Stimulated activated CD8-positive, alpha-beta memory T cell treated with anti-CD3 and anti-CD28 coated beads, Interleukin-2, amount 100 ng/mL, for 48 hours (primary cell): Measurements from ENCODE around the gene THRSP.

Experiments used
- DNase-seq, 2 donors: peaks; one replicate each; pipeline ENCODE4 v3.0.0-alpha.2; 2020; ENCODE audit warnings: low read depth in 2 of 2

THRSP gene

GRCh38 chr11:78097666-78098385 lies 34.2 kb downstream of the THRSP start:
- DNase-seq = no peak

- no peak for DNase-seq
Observed at GRCh38 chr11:78099666-78100065, 36.0 kb downstream of the THRSP start.

- no peak for DNase-seq
Observed at GRCh38 chr11:78100261-78100660, 36.6 kb downstream of the THRSP start.

DNA sequence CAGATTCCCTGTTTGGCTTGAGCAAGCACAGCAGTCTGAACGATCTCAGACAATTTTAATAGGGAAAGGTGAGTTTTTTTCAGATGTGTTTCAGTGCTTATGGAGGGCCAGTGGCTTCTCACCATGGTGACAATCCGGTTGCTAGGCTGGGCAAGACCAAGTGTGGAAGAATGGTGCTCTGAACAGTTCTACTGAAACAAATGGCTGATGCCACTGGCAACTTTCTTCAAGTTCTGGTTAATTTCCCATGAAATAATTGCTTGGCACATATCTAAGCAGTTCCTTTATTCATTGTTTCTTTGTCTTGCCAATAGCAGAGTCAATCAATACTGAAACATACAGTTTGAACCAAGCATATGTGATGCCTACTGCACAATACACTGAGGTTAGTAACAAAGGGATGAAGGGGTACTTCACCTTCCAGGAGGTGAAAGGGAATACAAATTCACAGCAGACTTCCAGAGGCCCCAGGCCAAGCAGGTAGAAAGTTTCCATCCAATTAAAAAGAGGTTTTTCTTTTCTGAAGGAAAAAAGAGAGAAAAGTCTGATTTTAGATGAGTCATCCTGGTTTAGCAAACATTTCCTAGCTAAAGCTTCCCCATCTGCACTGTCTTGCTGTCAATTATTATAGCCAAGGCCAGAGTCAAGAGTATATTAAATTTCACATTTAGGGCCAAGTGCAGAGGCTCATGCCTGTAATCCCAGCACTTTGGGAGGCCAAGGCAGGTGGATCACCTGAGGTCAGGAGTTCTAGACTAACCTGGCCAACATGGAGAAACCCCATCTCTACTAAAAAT lies 37.2 kb downstream of the THRSP start:
- no peak for DNase-seq

DNA sequence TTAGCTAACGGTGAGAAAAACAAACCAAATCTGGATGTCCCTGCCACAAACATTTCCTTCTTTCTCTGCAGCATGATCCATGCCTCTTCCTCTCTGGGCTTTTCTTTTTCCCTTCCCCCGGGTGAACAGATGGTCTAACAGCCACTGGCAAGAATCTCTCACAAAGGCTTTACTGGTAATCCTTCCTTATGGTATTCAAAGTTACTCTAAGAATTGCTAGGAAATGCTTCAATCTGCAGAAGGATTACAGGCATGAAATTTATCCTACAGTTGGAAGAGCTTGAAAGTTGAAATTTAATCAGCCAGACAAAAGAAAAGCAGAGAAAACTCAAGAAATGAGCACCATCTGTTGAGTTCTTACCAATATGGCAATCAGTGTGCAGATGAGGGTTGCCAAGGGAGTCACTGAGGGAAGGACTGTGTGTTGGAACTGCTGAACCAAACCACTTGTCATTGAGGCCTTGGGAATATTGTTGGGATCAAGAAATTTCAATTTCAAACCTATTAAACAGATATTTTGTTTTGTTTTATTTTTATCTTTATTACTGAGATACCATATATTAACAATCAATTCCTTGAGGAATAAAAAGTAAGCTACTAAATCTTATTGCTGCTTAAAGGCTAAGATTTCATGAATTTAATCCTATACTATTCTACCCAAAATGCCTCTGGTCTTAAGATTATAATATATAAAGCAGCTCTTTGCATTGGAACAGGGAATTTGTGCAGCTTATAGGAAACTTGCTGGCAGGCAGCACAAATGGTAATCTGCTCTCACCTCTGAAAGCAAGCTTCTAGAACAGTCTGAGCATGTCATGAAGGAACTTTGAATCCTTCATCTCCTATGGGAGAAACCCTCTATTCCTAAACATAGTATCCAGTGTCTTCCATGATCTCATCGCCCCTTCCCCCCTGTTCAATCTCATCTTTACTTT lies 45.7 kb downstream of the THRSP start:
- DNase-seq = no peak

DNA sequence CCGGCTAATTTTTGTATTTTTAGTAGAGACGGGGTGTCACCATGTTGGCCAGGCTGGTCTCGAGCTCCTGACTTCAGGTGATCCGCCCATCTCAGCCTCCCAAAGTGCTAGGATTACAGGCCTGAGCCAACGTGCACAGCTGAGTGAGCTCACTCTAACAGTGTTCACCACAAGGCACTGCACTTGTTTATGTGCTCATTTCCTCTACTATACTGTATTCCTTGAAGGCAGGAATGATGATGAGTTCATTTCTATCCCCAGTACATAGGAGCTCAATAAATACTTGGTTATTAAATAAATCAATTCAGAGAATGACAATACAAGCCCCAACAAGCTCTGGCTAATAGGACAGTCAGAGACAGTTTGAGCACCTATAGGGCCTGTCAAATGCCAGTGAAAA lies 46.7 kb downstream of the THRSP start:
- no peak for DNase-seq

DNA sequence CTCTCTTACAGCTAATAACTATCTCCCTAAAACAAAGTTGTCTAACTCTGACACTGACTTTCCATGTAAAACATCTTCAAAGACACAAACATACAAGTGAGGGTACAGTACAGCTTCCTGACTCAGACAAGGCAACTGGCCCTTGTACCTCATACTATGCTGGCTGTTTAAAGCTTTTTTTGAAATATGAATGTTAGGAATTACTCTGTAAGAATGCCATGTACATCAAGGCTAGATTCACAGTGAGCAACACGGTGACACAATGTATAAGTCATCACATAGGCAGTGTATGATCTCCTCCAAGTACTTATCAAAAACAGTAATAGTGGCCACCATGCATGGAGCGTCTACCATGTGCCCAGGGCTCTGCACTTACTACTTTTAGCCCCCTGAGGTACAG lies 47.2 kb downstream of the THRSP start:
- no peak for DNase-seq

GRCh38 chr11:78111298-78111697 lies 47.6 kb downstream of the THRSP start:
- DNase-seq = no peak

DNA sequence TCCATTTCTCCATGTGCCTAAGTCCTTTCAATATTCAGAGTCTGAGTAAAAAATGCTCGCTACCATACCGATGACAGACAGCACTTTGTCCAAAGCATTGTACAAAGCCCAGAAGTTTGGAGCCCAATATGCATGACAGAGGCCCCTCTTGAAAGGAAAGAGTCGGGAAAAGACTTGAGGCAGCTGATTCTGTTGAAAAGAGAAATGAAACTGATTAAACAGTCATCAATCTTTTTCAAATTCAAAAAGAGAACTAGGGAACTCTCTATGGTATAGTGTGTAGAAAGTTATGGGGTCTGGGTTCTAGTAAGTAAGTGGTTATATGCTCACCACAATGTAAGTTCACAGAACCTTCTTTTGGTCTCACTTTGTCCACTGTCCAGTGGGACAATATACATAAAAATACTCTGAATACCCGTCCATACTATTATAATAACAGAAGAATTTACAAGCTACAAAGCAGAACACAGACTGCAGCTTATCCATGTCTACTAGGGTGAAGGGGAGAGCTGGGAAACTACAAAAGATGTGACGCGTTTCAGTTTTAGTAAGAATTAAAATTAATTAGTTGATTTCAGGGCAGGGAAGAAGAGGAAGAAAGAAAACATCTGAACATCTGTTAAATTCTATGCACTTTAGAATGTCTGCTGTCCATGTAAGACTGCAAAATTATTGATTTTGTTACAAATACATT lies 49.1 kb downstream of the THRSP start:
- no peak for DNase-seq
